Neural cell (in vitro differentiated cells): ENCODE data around the gene IPO7. TPM values are rescaled to one million over a fixed set of nuclear protein-coding genes. Genes with fewer than 3 reads are reported as not detected.

Experiments used
- H2AFZ ChIP-seq: fragments of 200-600, 300-800 bp; sonication (generic), shearing (Covaris generic); 2 replicates; pipeline ENCODE4 v1.6.0; 2014; ENCODE audit warnings: low read depth, mild to moderate bottlenecking, antibody characterized with exemption, low read length, moderate library complexity
- H3F3A ChIP-seq: fragments of 200-600 bp; shearing (Covaris generic); 2 replicates; pipeline ENCODE4 v1.6.1; 2016; ENCODE audit warnings: mild to moderate bottlenecking, moderate library complexity, mixed read lengths, antibody characterized with exemption, low read length; ENCODE audit not compliant: insufficient read depth, poor library complexity, severe bottlenecking
- H3K27ac ChIP-seq: fragments of 200-600, 300-800 bp; sonication (generic), shearing (Covaris generic); 2 replicates; pipeline ENCODE4 v1.5.1; 2014; ENCODE audit warnings: mild to moderate bottlenecking, low read length, moderate library complexity
- H3K27me3 ChIP-seq: fragments of 300-800, 200-600 bp; sonication (generic), shearing (Covaris generic); 2 replicates; pipeline ENCODE4 v1.6.0; 2014; ENCODE audit warnings: mild to moderate bottlenecking, low read depth, low read length, moderate library complexity; ENCODE audit not compliant: insufficient read depth
- H3K36me3 ChIP-seq: fragments of 300-800, 200-600 bp; sonication (generic), shearing (Covaris generic); 2 replicates; pipeline ENCODE4 v1.5.1; 2014; ENCODE audit warnings: mild to moderate bottlenecking, antibody characterized with exemption, low read length, moderate library complexity; ENCODE audit not compliant: insufficient read depth
- H3K4me2 ChIP-seq: fragments of 300-800, 200-600 bp; sonication (generic), shearing (Covaris generic); 2 replicates; pipeline ENCODE4 v1.6.0; 2014; ENCODE audit warnings: mild to moderate bottlenecking, low read length
- H3K4me3 ChIP-seq: fragments of 300-800, 200-600 bp; sonication (generic), shearing (Covaris generic); 2 replicates; pipeline ENCODE4 v1.5.1; 2014; ENCODE audit warnings: mild to moderate bottlenecking, low read length, moderate library complexity
- H3K79me2 ChIP-seq: fragments of 200-600 bp; shearing (Covaris generic); replicated peaks from 2 replicates; pipeline ENCODE4 v1.6.0; 2014; ENCODE audit warnings: mild to moderate bottlenecking, low read length, moderate library complexity; ENCODE audit not compliant: insufficient read depth
- H3K9ac ChIP-seq: fragments of 300-800, 200-600 bp; sonication (generic), shearing (Covaris generic); 2 replicates; pipeline ENCODE4 v1.6.1; 2016; ENCODE audit warnings: mild to moderate bottlenecking, low read length, mixed read lengths
- H3K9me2 ChIP-seq: fragments of 200-600 bp; shearing (Covaris generic); 2 replicates; pipeline ENCODE4 v1.6.1; 2016; ENCODE audit warnings: mild to moderate bottlenecking, low read length, mixed read lengths; ENCODE audit not compliant: insufficient read depth
- H3K9me3 ChIP-seq: fragments of 200-600, 300-800 bp; sonication (generic), shearing (Covaris generic); 2 replicates; pipeline ENCODE4 v1.6.1; 2016; ENCODE audit warnings: mild to moderate bottlenecking, mixed run types, low read length, moderate library complexity, mixed read lengths
- H4K20me1 ChIP-seq: fragments of 200-600 bp; shearing (Covaris generic); 2 replicates; pipeline ENCODE4 v1.6.1; 2016; ENCODE audit warnings: mild to moderate bottlenecking, mixed run types; ENCODE audit not compliant: insufficient read depth
- EP300 ChIP-seq: fragments of 450-650 bp; conservative IDR thresholded peaks from 2 replicates; pipeline ENCODE4 v1.6.1; 2014; ENCODE audit warnings: antibody characterized with exemption, mild to moderate bottlenecking, moderate library complexity; ENCODE audit not compliant: poor library complexity, severe bottlenecking
- EZH2 ChIP-seq: fragments of 200-600, 300-800 bp; shearing (Covaris generic), sonication (generic); IDR thresholded peaks from 2 replicates; pipeline ENCODE4 v1.6.1; 2014; ENCODE audit warnings: antibody characterized with exemption, low read length, borderline replicate concordance, mild to moderate bottlenecking; ENCODE audit not compliant: insufficient read depth, poor library complexity, severe bottlenecking
- MXI1 ChIP-seq: fragments of 450-650 bp; conservative IDR thresholded peaks from 2 replicates; pipeline ENCODE4 v1.6.1; 2014; ENCODE audit warnings: antibody characterized with exemption, mild to moderate bottlenecking; ENCODE audit not compliant: poor library complexity, severe bottlenecking
- POLR2AphosphoS5 ChIP-seq: IDR thresholded peaks from 2 replicates; pipeline ENCODE4 v1.6.1; 2012
- RAD21 ChIP-seq: fragments of 450-650 bp; conservative IDR thresholded peaks from 2 replicates; pipeline ENCODE4 v1.6.1; 2014; ENCODE audit warnings: antibody characterized with exemption, mild to moderate bottlenecking, moderate library complexity
- SMC3 ChIP-seq: fragments of 450-650 bp; conservative IDR thresholded peaks from 2 replicates; pipeline ENCODE4 v1.6.1; 2014; ENCODE audit warnings: antibody characterized with exemption, mild to moderate bottlenecking, moderate library complexity; ENCODE audit not compliant: poor library complexity
- TAF1 ChIP-seq: IDR thresholded peaks from 2 replicates; pipeline ENCODE4 v1.6.1; 2012; ENCODE audit warnings: low read depth
- polyA plus RNA-seq: library from polyadenylated mRNA; depleted of rRNA; stranded (reverse); fragments of >200 nt; gene quantifications from 2 replicates; pipeline ENCODE4 v1.2.3, GENCODE V29; 2014
- TF ChIP-seq, protein P1 (sequence below): fragments of 450-650 bp; IDR thresholded peaks from 2 replicates; pipeline ENCODE4 v1.5.1; 2014; ENCODE audit warnings: antibody characterized with exemption, mild to moderate bottlenecking, moderate library complexity; ENCODE audit not compliant: poor library complexity, severe bottlenecking
- TF ChIP-seq, protein P2 (sequence below): IDR thresholded peaks from 2 replicates; pipeline ENCODE4 v1.6.1; 2012; ENCODE audit warnings: borderline replicate concordance

Gene IPO7
- polyA plus RNA-seq, 1 donor from 2014 or later = 69.2 TPM

DNA sequence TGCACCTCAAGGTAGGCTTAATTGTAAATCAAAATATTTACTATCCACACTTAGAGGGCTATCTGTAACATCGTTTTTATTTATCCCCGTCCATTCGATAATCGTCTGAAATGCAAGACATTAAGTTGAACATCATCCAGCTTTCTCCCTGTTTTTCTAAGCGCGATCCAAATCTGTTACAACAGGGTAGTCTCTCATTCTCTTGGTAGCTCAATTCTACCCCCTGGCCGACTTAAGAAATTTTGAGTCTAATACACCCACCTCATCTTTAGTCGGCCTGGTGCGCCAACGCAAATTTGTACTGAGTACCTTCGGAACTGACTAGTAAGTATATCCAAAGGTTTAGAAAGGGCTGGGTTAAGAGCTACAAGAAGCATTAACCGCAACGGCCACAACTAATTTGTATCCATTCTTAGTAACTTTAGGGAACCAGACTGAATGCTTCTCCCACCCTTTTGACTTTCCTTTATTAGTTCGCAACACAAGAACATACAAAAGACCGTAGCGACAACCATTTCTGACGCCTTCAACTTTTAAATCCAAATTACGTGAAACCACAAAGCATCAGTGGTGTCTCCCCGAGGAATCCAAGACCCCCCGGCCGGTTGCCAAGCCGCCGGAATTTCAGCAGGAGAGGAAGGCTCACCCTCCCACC lies 75.3 kb downstream of the IPO7 start:
- peak overlapping the region; percentile 79 for H3K4me2 ChIP-seq
- H3K9ac ChIP-seq = peak overlapping the region; percentile 100
- no peaks in the 10 kb centered on the region for H3K9me3 ChIP-seq
- TF ChIP-seq POLR2AphosphoS5 (no peak), RAD21 (no peak), EP300 (no peak), TAF1 (no peak), SMC3 (no peak), EZH2 (no peak), MXI1 (no peak)
- TF ChIP-seq, protein P1, sequence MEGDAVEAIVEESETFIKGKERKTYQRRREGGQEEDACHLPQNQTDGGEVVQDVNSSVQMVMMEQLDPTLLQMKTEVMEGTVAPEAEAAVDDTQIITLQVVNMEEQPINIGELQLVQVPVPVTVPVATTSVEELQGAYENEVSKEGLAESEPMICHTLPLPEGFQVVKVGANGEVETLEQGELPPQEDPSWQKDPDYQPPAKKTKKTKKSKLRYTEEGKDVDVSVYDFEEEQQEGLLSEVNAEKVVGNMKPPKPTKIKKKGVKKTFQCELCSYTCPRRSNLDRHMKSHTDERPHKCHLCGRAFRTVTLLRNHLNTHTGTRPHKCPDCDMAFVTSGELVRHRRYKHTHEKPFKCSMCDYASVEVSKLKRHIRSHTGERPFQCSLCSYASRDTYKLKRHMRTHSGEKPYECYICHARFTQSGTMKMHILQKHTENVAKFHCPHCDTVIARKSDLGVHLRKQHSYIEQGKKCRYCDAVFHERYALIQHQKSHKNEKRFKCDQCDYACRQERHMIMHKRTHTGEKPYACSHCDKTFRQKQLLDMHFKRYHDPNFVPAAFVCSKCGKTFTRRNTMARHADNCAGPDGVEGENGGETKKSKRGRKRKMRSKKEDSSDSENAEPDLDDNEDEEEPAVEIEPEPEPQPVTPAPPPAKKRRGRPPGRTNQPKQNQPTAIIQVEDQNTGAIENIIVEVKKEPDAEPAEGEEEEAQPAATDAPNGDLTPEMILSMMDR = no peak
- TF ChIP-seq, protein P2, sequence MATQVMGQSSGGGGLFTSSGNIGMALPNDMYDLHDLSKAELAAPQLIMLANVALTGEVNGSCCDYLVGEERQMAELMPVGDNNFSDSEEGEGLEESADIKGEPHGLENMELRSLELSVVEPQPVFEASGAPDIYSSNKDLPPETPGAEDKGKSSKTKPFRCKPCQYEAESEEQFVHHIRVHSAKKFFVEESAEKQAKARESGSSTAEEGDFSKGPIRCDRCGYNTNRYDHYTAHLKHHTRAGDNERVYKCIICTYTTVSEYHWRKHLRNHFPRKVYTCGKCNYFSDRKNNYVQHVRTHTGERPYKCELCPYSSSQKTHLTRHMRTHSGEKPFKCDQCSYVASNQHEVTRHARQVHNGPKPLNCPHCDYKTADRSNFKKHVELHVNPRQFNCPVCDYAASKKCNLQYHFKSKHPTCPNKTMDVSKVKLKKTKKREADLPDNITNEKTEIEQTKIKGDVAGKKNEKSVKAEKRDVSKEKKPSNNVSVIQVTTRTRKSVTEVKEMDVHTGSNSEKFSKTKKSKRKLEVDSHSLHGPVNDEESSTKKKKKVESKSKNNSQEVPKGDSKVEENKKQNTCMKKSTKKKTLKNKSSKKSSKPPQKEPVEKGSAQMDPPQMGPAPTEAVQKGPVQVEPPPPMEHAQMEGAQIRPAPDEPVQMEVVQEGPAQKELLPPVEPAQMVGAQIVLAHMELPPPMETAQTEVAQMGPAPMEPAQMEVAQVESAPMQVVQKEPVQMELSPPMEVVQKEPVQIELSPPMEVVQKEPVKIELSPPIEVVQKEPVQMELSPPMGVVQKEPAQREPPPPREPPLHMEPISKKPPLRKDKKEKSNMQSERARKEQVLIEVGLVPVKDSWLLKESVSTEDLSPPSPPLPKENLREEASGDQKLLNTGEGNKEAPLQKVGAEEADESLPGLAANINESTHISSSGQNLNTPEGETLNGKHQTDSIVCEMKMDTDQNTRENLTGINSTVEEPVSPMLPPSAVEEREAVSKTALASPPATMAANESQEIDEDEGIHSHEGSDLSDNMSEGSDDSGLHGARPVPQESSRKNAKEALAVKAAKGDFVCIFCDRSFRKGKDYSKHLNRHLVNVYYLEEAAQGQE = no peak
- peaks cover 9% of the 10 kb centered on the region for H3F3A ChIP-seq
- peak overlapping the region; percentile 100 for H3K27ac ChIP-seq
- H3K36me3 ChIP-seq = no peaks in the 10 kb centered on the region
- H3K4me3 ChIP-seq = peak overlapping the region; percentile 85
- H3K79me2 ChIP-seq = peaks cover 53% of the 10 kb centered on the region
- H3K9me2 ChIP-seq = no peaks in the 10 kb centered on the region
- H3K27me3 ChIP-seq = no peaks in the 10 kb centered on the region
- peak overlapping the region; percentile 80 for H2AFZ ChIP-seq
- H4K20me1 ChIP-seq = no peaks in the 10 kb centered on the region

DNA sequence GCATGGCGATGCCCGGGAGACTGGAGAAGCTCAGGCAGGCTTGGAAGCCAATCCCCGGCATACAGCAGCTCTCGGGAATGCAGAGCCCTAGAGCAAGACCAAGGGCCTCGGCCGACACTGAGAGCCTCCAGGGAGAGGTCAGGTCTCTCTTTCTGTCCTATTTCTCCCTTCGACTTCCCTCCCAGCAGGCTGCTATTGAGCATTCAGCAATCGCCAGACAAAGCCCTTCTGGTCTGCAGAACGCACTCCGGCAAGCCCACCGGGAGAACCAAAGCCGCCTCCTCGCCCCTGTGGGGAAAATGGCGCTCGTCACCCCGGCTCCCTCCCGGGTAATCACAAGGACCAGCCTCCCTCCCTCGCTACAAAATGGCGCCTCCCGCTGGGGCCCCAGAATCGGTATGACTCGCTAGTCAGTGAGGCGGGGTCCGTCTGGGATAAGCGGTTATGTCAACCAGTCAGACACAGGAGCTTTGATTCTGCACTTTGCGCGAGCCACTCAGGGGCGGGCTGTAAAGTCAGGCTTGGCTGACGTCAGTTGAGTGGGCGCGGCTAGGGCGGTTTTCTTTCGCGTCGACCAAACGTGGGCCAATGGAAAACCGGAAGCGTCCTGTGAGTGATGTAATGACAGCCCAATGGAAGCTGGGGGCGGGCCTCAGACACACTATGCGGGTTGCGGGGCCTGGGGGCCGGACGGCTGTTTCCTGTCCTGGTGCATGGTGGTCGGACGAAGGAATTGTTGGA lies 76.0 kb downstream of the IPO7 start, which contains the start of gene ZNF143:
Gene ZNF143, plus strand, starts transcription at position 691 of the 741 bp plus-strand sequence. CDS start 10,297 bp downstream, outside the sequence.
- H3K27ac ChIP-seq = peak within 1 kb of the TSS; percentile 100
- no peaks in the 10 kb centered on the region for H3K36me3 ChIP-seq
- no peak for TF ChIP-seq SMC3
- TF ChIP-seq, protein P1 = peak; percentile 62
- TF ChIP-seq POLR2AphosphoS5 = peak; percentile 96
- TF ChIP-seq RAD21 = no peak
- TF ChIP-seq EP300 = no peak
- TF ChIP-seq EZH2 = no peak
- peak; percentile 53 for TF ChIP-seq MXI1
- TF ChIP-seq, protein P2 = peak; percentile 82
- TF ChIP-seq TAF1 = peak; percentile 71
- peak within 1 kb of the TSS; percentile 100 for H3K9ac ChIP-seq
- peaks cover 9% of the 10 kb centered on the region for H3F3A ChIP-seq
- H2AFZ ChIP-seq = peak within 1 kb of the TSS; percentile 80
- peaks cover 57% of the 10 kb centered on the region for H3K79me2 ChIP-seq
- H3K4me2 ChIP-seq = peak within 1 kb of the TSS; percentile 98
- H3K27me3 ChIP-seq = no peaks in the 10 kb centered on the region
- H4K20me1 ChIP-seq = no peaks in the 10 kb centered on the region
- no peaks in the 10 kb centered on the region for H3K9me3 ChIP-seq
- H3K9me2 ChIP-seq = no peaks in the 10 kb centered on the region
- H3K4me3 ChIP-seq = peak within 1 kb of the TSS; percentile 85
